Glomerular visceral epithelial cell (primary cell): ENCODE results near the gene FMN1.

Experiments
- DNase-seq: peaks from one replicate; pipeline ENCODE4 v3.0.0-alpha.2; 2016; ENCODE audit errors: extremely low spot score

FMN1 gene

DNA sequence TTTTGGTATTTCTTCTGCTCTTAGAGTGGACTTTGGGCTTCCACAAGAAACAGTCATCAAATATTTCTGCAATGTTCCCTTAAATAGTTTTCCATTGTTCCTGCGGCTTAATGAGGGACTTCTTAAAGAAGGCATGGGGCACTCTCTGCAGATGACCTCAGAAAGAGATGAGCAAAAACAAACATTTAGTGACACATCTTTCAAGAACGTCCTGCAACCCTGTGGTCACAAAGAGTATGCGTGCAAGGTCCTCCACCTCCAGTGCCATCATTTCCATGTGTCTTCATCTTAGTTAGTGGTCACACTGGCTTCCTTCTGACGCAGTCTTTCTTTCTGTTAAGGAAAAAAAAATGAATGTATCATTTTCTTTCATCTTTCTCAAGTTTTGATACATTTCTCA lies 420.5 kb downstream of the FMN1 start:
- peak; percentile 93 for DNase-seq

DNA sequence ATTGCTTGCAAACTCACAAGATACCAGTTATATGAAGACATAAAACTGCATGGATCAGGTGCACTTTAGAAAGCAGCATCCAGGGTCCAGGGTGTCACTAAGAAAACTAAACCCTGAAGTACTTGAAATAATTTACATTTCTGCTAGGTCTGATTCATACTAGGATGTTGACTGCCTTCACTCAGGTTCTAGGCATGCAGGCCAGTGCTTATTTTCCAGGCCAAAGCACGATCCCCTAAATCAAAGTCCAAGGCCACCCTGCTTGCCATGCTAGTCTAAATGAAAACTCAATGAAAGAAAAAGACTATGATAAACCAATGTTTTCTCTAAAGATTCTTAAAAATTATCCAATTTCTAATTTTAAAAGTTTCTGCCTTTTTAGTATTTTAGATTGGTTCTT lies 427.3 kb downstream of the FMN1 start:
- DNase-seq: no peak

DNA sequence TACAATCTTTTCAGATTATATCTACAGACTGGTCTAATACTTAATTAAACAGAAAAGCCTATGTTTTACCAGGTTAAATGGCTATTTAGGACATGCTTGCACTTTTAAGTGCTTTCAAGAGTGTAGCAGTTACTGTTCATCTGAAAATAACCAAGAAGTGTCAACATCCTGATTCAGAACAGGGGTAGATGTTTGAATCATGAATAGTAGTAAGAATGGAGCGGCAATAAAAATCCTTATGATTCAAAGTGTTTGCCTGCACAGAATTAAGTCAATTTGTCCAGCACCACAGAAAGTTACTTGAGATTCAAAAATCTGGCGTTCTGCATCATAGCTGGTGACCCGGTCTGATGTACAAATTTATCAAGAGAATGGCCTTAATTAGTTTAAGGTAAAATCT lies 428.4 kb downstream of the FMN1 start:
- no peak for DNase-seq

DNA sequence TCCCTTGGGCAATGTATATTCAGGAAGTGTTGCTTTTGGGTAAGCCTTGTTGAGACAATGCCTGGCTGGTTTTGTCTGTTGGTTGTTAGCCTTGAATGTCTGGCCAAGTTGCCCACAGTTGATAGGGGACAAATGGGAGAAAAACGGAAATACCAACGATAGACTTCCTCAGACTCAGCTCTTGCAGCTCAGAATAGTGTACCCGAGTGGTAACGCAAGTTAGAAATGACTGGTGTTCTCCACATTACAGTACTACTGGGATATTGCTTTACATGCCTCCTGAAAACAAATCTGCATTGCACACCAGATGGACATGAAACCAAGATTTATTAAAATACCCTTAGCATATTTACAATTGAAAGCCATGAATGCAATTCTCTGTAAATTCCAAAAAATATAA lies 429.3 kb downstream of the FMN1 start:
- no peak for DNase-seq

DNA sequence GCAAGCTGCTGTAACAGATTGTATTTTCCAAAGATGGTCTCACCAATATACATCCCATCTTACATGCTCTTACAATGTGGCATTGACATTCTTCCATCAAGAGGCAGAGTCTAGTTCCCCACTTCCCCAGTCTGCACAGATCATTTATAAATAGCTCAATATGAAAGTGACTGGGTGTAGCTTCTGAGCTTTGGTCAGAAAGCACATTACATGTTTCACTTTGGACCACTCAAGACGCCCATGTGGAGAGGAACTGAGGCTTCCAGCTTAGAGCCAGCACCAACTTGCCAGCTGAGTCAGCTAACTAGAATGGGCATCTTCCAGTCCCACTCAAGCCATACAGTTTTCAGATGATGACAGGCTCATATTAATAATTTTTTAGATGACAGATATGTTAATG lies 431.2 kb downstream of the FMN1 start:
- no peak for DNase-seq

DNA sequence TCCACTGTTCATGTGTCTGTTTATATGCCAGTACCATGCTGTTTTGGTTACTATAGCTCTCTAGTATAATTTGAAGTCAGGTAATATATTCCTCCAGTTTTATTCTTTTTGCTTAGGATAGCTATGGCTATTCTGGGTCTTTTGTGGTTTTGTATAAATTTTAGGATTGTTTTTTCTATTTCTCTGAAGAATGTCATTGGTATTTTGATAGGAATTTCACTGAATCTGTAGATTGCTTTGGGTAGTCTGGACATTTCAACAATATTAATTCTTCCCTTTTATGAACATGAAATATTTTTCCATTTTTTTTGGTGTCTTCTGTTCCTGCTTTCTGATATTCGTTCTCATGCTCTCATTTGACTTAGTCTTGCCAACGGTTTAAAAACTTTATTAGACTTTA lies 437.1 kb downstream of the FMN1 start:
- DNase-seq: no peak

DNA sequence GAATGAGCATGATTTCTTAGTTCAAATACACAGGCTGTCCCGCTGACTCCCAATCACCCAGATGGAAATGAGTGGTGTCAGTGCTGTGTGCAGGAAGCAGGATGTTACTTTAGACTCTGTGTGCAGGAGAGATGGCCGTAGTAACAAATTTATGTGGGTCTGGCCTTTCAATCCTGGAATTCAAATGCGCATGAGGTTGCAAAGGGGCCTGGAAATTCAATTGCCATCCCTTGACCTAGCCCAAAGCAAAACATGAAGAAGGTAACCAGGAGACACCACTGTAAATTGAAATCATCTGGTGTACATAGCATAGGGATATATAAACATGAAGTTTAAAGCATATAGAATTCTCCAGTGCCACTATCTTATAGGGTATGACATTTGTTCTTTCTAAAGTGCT lies 443.5 kb downstream of the FMN1 start:
- DNase-seq: no peak

DNA sequence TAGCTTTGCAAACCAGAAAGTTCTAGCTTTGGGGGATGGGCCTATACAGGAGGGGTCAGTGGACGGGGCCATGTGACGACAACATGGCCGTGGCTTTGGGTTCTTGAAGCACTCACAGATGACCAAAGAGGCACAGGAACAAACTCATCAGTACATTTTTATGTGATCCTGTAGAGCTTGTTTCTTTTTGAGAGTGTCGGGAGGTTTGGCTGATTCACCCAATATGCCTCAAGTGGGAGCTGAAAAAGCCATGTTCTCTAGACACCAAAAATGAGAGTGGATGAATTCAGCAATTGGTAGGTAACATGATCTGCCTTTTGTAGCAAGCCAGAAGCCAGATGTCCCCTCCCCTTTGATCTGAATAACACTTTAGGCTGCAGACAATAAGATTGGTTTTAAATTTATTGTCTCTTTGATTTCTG lies 446.6 kb downstream of the FMN1 start:
- DNase-seq: no peak

DNA sequence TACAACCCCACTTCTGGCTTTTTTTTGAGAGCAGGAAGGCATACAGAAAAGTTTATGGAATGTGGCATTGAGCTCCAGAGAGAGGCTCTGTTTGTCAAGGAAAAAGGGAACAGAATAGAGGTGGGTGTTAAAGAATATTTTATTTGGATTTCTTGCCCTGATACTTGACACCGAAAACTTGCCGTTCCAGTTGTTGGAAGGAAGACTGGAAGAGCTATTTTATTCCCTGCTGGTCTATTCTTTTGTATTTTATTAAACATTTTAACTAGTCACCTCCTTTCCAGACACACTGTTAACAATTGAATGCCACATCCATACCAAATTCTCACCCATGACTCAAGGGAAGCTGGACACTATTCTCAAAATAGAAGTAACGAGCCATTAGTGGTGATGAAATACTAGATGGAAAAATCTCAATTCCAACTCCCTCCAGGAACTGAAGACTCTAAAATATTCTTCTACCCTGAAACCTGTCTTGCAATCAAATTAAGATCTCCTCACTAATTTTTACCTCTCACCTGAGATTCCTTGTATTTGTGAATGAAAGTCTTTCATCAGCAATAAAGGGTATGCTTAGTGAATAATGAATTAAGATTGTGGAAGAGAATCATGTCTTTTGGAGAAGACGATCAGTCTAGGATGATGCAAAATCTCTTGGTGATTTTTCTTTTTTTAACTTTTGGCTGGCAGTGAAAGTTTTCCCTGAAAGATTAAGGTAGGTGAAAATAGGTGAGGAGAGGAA lies 448.2 kb downstream of the FMN1 start:
- DNase-seq: no peak

DNA sequence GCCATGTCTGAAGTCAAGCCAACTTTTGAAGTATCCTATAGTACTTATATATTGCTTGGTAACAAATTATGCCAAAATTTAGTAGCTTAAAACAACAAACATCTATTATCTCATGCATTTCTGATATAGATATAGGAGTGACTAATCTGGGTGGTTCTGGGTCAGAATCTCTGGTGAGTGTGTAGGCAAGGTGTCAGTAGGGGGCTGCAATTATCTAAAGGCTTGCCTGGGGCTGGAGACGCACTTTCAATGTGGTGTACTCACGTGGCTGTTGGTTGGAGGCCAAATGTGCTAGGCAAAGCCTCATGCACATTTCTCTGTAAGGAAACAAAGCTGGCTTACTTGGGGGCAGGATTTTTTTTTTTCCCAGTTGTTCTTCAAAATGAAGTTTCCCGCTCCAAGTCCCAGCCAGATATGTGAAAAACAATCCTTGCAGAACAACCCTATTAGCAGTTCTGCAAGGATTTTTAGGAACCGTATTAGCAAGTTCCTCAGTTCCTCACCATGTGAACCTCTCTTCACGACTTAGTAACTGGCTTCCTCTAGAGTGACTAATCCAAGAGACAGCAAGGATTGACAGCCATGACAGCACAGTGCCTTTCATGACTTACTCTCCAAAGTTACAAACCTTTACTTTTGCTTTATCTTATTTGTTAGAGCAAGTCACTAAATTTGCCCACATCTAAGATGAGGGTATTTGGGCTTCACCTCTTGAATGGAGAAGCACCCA lies 450.9 kb downstream of the FMN1 start:
- DNase-seq: no peak

DNA sequence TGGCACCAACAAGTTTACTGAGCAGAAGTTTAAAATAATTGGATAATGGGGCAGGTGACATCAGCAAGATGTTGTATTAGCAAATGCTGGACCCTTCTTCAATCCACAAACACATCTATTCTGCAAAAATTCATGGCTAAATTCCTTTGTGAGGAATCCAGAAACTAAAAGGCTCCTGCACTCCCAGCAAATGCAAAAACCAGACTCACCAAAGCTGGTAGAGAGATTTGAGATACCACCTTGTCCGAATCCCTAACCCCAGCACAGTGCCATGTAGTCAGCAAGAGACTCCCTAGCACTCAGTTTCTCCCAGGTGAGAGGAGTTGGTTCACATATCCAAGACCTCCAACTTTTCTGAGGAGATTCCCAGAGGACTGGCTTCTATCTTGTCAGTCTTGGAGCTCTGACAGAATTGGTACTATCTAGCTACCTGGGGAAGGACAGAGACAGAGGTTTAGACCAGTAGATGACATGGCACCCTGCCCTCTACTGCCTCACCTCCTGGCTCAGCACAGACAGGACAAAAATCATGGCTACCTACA lies 454.9 kb downstream of the FMN1 start:
- DNase-seq: no peak

DNA sequence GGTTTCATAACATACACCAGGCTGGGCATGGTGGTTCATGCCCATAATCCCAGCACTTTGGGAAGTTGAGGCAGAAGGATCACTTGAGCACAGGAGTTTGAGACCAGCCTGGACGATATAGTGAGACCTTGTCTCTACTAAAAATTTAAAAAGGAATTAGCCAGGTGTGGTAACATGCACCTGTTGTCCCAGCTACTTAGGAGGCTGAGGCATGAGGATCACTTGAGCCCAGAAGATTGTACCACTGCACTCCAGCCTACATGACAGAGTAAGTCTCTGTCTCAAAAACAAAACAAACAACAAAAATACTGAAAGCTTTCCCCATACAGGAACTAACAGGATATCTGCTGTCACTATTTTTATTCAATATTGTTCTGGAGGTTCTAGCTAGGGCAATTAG lies 455.8 kb downstream of the FMN1 start:
- no peak for DNase-seq

DNA sequence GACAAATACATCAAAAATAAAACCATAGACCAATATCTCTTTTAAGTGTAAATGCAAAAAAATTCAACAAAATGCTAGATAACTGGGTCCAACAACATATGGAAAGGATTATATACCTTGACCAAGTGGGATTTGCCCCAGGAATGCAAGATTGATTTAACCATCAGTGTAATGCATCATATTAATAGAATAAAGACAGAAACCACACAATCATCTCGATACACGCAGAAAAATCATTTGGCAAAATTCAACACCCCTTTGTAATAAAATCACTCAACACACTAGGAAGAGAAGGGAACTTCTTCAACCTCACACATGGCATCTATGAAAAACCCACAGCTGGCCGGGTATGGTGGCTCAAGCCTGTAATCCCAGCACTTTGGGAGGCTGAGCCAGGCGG lies 457.2 kb downstream of the FMN1 start:
- no peak for DNase-seq

DNA sequence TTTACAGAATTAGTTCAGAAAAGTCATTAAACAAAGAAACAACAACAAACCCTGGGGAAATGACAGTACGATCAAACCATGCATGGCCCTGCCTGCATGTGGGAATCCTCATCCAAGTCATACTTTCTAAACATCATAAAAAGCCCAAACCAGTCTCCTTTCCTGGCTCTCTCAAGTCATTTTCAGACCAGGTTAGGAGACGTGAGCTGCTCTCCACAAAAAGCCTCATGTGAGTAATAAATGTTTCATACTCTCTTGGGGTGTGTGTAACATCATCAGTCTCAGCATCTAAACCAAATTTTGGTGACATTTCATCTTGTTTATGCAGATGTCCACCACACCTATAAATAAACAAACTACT lies 457.8 kb downstream of the FMN1 start:
- no peak for DNase-seq

DNA sequence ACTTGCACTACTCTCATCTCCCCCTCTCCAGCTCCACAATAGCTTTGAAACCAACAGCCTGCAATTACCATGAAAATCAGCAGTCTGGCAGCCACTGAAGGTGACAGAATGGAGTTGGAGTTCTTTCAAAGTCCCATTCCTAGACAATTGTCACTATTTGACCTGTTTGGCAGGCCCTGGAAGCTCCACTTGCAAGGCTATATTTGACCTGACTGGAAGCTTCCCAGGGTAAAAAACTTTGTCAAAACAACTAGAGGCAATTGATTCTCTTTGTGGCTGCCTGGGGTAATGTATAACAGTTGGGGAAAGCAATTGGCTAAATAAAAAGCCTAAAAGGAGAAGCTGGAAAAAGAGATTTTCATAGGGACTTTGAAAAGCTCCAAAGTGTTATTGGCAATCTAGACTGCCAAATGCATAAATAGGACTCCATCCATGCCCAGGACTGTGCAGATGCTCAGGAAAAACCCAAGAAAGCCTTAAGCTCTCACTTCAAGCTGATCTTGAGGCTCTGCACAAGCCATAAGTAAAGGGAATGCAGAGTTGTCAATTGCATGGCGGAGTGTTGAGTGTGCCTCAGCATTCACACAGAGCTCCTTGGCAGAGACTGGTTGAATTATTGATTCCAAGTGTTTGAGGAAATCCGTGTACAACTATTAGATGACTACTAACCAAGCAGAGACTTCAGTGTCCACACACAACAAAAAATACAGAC lies 458.4 kb downstream of the FMN1 start:
- DNase-seq: no peak

DNA sequence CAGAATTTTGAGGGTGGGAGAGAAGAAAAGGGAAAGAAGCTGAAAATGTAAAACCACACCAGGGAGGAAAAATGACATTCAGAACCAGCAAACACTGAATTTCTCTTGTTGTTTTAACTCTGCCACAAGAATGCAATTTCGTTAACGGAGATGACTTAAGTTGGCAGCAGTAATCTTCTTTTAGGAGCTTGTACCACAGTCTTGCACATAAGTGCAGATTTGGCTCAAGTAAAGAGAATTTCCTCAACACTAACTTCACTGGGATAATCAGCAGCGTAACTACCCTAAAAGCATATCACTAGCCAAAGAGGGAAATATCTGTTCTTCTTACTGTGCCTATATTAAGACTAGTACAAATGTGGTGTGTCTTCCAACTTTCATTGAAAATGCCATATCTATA lies 461.2 kb downstream of the FMN1 start:
- no peak for DNase-seq

DNA sequence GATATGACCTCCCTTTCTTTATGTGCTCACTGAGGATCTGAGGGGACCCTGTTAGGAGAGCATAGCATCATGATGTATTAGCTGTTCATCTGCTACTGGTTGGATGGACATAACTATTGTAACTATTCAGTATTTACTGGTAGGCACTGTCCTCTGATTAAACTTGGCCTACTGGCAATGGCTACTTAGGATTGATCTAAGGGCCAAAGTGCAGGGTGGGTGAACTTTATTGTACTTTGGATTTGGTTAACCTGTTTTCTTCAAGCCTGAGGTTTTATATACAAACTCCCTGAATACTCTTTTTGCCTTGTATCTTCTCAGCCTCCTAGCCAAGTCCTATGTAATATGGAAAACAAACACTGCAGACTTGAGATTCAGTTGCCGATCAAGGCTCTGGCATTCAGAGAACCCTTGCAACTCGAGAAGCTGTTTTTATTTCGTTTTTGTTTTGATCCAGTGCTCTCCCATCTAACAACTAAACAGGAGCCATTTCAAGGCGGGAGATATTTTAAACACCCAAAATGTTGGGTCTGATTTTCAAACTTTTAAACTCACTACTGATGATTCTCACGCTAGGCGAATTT lies 461.8 kb downstream of the FMN1 start:
- no peak for DNase-seq

DNA sequence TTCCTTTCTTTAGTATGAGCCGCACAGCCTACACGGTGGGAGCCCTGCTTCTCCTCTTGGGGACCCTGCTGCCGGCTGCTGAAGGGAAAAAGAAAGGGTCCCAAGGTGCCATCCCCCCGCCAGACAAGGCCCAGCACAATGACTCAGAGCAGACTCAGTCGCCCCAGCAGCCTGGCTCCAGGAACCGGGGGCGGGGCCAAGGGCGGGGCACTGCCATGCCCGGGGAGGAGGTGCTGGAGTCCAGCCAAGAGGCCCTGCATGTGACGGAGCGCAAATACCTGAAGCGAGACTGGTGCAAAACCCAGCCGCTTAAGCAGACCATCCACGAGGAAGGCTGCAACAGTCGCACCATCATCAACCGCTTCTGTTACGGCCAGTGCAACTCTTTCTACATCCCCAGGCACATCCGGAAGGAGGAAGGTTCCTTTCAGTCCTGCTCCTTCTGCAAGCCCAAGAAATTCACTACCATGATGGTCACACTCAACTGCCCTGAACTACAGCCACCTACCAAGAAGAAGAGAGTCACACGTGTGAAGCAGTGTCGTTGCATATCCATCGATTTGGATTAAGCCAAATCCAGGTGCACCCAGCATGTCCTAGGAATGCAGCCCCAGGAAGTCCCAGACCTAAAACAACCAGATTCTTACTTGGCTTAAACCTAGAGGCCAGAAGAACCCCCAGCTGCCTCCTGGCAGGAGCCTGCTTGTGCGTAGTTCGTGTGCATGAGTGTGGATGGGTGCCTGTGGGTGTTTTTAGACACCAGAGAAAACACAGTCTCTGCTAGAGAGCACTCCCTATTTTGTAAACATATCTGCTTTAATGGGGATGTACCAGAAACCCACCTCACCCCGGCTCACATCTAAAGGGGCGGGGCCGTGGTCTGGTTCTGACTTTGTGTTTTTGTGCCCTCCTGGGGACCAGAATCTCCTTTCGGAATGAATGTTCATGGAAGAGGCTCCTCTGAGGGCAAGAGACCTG lies 463.5 kb downstream of the FMN1 start:
- peak; percentile 89 for DNase-seq

DNA sequence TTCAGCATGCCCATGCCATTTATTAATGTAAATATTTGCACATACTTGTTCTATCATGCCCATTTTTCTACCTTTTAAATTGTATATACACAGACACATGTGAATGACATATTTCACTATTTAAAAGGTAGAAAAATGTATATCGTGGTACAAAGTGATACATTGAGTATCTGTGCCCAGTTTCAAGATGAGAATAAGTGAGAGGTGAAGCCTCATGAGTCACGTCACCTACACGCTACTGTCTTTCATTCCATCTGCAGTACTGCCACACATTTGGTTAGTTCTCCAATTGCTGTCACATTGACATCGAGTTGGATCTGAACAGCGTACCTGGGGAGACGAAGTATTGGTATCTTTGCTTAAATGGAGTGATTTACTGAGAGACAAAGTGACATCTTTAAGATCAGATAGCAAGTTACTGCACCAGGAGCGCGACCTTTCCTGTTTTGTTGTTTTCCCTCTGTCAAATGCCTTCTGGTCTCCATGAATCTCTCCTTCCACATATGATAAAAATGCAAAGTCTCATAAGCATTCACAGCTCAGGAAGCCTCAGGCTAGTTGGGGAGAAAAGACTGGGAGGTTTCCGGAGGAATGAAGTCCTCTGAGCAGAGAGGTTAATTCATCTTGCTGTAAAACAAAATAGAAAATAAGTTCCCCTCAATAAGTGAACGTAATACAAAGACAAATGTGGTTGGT lies 464.7 kb downstream of the FMN1 start:
- no peak for DNase-seq

DNA sequence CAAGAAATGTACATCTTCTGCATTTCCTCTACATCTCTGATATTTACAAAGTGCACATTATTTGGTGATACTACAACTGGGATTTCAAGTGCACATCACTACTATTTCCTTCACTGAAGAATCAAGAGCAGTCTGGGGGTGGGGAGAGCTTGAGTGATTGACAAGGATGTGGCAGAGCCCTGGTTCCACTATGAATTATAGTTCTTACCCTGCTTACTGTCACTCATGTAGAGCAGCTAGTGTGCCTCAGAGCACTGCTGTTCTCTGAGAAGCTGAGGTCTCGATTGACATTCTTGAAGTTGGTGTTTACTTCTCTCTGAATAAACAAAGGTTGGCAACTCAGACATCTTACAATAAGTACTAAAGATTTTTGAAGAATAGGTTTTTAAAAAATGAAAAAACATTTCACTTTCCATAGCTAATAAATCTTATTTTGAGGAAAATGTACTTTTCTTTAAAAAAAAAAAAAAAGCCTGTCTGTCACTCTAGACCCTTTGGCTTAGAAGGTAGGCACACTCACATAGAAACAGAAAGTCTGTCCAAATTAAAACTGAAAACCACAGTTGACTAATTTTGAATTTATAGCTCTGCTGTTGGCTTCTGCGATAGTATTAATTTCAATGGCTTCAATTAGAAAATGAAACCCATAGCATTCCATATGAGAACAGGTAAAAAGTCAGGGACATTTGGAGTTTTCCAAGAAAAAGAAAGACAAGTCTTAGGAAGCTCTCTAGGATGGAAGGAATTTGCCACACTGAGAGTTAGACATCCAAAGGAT lies 471.2 kb downstream of the FMN1 start:
- no peak for DNase-seq
